GDM1 (cell line): ENCODE measurements around the gene SSUH2.

Experiments used
- DNase-seq: peaks from one replicate; lab custom pipeline; 2025; lab: John Stamatoyannopoulos, UW

SSUH2 gene

DNA sequence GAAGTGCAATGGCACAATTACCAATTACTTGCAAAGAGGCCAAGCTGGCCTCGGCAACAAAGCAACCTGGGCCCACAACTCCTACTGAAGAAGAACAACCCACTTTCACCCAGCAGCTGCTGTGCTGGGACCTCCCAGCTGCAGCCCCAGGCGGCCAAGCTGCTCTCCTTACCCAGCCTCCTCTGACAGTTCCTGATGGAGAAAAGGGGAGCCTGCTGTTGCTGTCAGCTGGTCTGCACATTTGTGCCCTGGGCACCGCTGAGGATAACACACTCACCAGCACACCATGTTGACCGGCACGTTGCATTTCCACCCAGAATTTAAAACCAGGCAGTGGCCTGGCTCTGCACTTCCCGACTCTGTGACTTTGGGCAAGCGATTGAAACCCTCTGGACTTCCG lies 33.6 kb downstream of the SSUH2 start:
- no peak for DNase-seq

DNA sequence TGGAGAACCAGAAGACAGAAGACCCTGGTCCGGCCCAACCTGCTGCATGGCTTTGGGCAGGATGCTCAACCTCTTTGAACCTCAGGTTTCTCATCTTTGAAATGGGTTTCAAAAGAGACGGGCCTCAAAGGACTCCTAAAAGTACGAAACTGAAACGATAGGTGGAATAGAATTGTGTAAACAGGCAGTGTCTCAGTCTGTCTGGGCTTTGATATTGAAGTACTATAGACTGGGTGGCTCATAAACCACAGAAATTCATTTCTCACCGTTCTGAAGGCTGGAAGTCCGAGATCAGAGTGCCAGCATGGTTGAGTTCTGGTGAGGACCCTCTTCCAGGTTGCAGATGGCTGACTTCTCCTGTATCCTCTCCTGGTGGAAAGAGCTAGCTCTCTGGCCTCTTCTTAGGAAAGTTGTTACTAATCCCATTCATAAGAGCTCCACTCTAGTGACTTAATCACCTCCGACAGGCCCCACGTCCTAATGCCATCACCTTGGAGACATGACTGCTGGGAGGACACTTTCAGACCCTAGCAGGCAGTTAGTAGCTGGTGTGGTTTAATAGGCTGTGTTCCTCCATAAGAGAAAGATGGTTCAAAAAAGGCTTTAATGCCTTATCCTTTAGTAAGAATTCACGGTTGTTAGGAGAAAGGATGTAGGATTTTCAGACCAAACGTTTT lies 35.7 kb downstream of the SSUH2 start:
- DNase-seq: no peak

DNA sequence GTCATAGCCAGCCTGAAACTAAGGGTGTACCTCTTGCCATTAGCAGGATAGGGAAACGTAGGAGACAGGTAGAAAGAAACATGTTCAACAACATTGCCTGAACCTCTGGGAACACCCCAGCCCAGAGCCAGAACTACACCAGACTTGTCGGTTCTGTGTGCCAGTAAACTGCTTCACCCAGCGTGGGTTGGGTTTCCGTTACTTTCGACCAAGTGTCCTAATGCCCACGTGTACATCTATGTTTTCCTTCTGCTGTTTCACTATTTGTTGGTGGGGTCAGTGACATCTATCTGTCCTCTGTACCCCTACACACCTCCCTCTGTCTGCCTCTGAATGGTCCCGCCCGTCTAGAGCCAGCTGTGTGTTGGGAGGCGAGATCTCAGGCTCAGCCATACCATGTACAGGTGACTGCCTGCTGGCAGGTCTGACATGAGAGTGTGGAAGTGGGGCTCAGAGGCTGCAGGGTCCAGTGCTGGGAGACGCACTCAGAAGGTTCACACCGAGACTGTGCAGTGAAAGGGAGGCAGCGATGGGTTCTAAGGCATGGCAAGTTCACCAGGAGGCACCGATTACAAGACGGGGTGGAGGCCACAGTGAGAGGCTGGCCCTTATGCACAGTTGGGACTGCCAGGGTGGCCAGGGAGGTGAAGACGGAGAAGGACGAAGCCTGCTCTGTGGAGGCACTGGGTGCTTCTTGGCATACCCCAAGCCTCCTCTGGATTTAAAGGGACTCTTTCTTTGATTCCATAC lies 36.4 kb downstream of the SSUH2 start:
- DNase-seq: no peak

DNA sequence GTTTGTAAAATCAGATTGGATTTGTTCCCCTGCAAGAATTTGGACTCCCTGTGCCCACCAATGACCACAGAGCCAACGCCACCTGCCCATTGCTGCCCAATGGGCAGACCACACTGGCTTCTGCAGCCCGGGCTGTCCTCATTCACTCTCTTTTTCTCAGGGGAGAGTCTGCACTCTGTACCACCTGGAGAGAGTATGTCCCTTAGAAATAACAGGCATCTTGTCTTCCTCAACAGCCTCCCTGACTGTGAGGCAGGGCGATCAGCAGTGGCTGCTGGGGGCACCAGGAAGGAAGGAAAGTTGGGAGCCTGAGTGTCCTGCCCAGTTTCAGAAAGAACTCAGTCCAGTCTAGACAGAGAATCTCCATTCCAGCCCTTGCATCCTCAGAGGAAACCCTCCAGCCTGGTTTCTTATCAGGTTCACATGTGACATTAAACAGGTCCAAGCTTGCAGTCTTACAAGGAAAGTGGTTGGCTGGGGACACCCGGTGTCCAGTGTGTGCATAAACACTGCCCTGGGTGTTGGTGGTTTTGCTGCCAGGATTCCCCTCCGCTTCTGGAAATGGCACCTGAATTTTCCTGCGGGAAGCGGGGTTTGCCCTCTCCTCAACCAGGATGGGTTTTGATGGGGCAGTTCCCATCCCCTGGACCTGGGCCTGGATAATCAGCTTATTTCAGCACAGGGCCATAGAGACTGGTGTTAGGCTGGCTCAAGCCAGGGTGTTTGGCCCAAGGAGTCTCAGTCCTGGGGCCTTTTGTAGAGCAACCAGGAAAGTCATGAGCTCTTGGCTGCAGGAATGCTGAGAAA lies 37.2 kb downstream of the SSUH2 start:
- peak; percentile 45 for DNase-seq

DNA sequence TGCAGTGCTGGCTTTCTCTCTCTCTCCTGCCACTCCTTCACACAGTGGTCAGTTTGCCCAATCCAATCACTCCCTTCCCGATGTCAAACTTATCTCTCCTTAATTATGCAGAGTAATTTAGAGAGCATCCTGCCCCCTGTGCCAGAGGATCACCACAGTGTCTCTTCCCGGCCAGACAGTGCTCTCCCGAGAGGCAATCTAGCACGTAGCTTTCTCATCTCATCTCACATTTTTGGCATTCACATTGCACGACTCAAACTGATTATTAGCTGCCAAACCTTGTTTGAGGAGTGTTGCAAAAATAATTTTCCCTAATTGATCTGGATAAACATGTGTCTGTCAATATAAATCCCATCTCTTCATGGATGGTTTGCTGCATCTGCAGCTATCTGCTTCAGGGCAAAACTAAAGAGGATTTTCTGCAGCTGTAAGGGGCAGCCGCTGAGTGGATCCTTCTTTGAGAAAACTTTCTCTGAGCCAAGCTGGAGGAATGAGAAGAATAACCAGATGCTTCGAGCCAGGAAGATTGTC lies 37.8 kb downstream of the SSUH2 start:
- no peak for DNase-seq

DNA sequence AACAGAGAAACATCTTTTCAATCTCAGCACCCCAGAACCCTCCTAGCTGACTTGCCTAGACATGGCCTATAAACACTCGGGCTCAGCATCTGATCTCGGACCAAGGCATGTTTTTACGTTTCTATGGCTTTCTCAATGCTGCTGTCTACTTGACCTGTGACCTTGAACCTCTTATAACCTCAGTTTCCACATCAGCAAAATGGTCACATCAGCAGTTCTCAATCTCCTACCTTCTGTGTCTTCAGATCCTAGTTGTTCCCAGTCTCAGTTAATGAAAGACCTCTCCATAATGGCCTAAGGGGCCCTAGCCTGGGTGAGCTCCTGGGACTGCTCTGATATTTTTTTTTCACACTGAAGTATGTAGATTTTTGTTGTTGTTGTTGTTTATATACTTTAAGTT lies 39.6 kb downstream of the SSUH2 start:
- no peak for DNase-seq

DNA sequence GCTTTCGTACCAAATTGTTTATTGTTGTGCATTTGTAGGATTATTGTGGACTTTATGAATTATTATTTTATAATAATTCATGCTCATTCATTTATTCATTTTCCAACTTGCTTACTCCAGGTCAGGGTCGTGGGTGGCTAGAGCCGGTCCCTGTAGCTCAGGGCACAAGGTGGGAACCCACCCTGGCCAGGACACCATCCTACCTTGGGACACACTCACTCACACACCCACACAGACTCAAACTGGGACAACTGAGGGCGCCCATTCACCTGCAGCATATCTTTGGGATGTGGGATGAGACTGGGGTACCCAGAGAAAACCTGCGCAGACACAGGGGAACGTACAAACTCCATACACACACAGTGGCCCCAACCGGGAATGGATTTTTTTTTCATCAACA lies 40.6 kb downstream of the SSUH2 start:
- no peak for DNase-seq

DNA sequence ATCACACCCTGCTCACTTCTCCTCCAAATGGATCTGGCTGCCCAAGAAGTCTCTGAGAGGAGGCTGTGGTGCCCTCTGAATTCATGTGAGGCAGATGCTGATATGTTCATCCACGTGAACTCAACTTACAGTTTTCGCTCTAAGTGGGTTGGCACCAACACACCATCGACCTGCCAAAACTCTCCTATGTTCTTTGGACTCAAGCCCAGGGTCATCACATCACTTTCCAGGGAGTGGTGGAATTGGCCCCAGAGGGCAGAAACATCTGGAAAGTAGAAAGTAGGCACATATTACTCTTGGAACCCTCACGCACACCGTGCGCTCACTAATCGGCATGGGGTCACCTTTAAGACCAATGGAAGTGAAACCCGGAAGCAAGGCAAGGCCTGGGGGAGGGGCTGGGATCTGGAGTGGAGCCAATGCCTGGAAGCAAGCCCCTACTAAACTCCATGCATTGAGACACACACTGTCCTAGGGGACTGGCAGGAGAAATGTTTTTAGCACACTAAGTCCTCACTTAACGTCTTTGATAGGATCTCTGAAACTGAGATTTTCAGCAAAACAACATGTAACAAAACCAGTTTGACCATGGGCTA lies 41.4 kb downstream of the SSUH2 start:
- no peak for DNase-seq

DNA sequence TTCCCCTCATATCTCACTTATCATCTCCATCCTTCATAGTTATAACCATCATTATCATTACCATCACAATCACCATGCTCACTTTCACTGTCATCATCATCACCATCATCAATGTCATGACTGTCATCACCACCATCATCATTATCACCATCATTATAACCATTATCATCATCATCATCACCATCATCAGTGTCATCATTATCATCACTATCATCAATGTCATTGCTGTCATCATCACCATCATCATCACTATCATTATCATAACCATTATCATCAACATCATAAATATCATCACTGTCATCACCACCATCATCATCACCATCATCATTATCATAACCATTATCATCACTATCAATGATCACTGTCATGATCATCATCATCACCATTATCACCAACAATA lies 44.1 kb downstream of the SSUH2 start:
- DNase-seq: no peak

DNA sequence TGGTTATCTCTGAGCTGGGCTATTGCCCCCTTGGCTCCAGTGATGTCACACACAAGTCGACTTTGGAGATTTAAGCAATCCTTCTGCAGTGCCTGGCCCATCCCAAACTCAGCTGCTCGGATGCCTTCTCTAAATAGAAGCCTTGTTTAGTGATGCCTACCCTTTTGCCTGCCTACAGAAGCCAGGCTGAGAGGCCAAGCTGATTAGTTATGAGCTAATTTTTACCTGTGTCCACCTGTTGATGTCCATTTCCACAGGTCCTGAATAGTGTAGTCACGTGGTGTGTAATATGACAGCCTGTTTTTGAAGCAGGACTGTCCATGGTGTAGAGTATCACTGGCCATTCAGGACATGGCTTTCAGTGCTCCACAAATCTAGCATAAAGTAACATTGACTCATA lies 45.5 kb downstream of the SSUH2 start:
- DNase-seq: no peak

DNA sequence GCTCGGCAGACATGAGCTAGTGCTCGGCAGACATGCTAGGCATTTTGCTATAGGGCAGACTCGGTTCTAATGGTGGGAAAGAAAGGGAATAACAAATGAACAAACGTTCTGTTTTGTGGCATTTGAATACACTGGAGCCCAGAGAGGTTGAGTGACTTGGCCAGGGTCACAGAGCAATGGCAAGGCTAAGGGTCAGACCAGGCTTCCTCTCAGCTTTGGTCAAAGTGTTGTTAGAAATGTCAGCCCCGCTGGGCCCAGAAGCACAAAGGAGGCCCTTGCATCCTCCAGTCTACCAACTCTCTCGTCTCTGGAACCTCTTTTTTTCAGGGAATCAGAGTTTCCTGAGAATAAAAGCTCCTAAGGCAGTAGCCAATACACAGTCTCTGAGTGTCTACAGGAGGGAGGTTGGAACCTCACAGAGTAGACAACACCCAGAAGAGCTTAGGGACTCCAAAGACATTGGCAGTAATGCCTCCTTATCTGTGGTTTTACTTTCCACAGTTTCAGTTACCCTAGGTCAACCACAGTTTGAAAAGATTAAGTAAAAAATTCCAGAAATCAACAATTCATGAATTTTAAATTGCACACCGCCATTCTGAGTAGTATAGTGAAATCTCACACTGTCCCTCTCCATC lies 47.3 kb downstream of the SSUH2 start:
- no peak for DNase-seq

DNA sequence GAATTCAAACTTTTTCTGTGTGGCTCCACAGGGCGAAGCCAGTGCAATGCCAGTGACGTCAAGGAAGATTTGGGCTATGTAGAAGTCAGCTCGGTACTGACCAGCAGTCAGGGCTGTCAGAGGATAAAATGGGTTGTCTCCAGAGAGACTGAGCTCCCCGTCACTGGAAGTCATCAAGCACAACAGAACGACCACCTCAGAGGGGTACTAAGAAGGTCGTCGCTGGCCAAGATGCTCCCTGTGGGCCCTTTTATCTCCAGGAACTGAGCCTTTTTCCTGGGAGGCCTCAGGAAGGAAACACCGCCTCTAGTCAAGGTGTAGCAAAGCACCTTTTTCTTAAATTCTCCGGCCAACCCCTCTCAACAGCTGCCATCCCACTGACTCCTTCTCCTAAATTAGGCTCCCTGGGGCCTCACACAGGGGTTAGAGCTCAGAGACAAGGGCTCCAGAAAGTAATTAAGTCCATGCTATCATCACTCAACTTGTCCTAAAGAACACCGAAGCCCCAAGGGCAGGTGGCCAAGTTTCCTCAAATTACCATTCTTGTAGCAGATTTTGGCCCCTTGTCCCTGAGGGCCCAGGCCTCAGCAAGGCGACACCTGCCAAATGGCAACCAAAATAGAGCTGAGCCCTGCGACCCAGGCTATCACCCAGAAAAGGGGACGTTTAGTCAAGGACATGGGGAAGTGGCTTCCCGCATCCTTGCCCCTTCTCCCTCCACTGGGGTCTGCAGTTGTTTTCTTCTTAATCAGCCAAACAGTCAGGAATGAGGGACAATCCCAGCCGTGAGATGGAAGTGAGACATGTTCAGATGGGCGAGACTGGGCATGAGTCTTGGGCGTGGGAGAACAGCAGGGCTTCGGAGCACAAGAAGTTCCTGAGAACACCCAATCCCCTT lies 48.0 kb downstream of the SSUH2 start:
- no peak for DNase-seq

DNA sequence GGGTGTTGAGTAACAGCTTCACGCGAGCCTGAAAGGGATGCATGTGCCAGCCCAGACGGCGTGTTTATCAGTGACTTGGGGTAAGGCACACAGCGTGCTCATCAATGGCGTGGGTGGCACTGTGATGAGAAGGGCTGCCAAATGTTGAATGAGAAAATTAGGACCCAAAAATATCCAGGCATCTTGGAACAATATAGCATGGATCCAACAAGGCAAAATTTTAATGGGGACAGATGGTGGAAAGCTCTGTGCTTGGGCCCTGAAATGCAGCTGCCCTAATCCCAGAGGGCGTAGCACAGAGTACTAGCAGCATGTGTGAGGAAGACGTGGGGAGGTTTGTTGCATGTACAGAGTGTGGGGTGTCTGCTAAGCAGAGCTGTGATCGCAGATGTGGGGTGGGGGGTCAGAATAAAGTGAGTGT lies 48.9 kb downstream of the SSUH2 start:
- no peak for DNase-seq

DNA sequence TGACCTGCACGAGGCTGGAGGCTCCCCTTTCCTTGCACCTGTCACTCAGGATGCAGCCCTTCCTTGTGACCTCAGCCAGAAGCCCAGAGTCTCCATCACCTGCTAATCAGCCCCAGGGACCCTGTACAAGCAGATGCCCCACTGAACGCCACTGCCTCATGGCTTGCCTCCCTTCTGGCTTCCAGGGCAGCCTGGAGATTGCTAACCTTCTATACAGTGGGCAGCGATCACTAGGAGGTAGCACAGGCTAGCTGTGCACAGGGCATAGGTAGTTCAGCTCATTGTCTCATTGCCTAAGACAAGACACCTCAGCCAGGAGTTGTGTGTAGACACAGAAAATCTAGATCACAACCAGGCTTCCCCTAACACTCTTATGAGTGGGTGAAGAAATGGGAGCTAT lies 49.3 kb downstream of the SSUH2 start:
- no peak for DNase-seq

DNA sequence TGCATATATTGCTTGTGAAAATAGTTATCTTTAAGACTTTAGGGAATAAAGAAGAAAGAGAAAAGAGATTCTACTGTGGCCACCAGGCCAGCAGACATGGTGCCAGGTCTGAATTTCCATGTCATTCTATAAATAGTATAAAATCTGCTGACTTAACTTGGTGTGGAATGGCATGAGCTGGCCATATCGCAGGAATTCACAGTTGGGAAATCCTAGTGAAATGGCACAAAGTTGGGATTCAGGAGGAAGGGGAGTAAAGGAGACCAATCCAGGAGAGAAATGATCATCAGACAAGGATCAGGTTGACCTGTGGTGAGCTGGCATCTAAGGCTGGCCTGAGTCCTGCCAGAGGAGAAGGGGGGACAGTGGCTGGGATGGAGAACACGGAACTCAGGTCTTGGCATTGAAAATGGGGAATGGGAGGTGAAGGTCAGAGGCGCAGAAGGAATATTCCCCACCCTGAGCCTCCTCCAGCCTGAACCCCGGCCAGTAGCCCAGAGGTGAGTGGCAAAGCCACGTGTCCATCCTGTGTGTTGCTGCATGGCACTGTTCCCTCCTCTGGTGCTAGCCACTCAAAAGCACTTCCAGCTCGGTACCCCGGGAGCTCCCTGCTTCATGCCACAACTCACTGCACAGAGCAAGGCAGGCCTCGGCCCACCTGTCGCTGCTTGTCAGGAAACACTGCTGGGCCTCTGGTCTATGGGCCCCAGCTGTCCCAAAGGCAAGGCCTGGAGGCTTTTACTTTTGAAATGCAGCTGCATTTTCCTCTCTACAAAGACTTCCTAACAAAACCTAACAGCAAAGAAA lies 51.4 kb downstream of the SSUH2 start:
- no peak for DNase-seq

DNA sequence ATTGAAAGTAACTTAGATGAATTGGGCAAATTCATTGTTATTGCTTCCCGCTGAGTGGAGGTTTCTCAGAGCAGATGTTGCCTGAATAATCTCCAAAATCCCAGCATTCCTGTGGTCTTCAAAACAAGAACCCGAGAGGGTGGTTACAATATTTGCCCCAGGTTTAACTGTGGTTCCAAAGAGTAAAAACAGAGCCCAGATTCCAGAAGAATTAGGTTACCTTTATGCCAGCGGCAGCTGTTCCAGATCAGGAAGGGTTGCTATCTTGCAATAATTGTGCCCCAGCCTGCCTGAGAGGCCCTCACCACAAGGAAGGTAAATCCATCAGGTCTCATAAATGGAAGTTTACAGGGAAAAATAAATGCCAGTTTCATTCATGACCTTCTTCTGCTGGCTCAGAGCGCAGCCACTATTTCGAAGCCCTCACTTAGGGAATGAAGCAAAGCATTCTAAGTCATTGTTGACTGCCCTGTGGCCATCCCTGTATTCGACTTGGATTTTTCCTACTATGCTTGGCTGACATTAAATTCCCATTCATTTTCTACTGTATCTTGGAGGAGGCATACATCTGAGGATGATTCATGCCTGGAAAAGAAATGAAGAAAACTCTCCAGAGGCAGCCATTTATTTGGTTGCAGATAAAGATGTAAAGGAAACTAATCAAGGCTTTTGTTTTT lies 54.6 kb downstream of the SSUH2 start:
- DNase-seq: no peak

DNA sequence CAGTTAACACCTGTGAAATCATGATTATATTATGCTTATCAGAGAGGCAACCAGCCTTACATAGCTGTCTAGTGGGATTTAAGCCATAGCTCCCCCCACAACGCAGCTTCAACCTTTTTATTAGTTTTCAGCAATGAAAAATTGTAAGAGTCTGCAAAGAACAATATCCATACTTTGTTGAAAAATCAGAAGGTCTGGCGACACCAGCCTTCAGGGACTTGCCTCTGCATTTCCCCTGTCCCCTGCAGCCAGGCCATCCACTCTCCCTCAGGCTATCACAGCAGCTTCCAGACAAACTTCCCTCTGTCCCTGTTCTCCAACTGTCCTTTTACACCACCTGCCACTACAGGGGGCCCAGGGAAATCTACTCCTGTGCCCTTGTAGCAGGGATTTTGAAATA lies 59.9 kb downstream of the SSUH2 start:
- DNase-seq: no peak

DNA sequence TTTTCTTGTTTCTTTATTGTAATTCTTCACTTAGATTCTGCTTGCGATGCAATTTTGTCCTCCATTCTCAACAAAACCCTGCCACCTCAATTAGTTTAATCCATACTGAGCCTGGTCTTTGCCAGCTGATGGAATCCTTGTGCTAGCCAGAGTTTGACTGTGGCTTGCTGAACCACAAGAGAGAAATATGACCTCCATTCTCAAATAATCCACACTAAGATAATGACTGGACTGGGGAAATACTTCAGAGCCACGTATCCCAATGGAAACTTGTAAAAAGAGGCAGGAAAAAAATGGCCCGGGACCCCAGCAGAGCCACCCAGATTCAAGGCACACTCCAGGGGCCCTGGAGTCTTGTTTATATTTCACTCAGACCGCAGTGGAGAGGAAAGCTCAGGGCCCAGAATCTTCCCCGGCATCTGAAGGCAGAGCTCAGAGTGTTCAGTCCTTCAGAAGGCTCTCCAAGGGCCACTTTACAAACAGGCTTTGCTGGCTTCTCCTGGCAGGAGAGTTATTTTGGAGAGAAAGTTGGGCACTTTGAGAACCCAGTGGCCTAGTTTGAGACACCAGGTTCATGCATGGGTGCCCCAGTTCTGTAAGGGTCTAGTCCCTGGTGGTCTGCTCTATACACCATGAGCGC lies 62.7 kb downstream of the SSUH2 start:
- no peak for DNase-seq

DNA sequence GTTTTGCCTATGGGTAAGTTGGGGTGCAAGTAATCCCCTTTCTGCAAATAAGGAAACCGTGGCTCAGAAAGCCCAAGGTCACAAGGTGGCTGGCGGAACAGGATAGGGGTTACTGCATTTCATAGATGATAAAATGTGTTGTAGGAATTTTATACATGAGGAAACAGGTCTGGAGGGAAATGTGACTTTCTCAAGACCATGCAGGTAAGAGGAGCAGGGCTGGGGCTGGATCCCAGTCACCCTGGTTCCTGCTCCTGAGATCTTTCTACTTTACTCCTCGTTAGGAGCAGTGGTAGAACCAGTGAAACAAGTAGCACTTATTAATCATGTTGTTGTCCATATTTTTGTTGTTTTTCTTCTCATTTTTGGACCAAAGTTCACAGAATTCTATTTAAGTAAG lies 63.2 kb downstream of the SSUH2 start:
- DNase-seq: no peak
